ENCODE measurements around the gene MLEC.
"Not testable (repeated sequence)": the region's sequence is repeated elsewhere in the genome, so short reads cannot be mapped to it uniquely, and the experiment has no call there.

MLEC gene

GRCh38 chr12:120666571-120667390 lies 20.2 kb upstream of the MLEC start:
- no peak for DNase-seq

- no peak for DNase-seq
These were observed 18.7 kb upstream of the MLEC start for GRCh38 chr12:120668091-120668867.

- no peak for DNase-seq
These were observed 17.8 kb upstream of the MLEC start for GRCh38 chr12:120668868-120669840.

GRCh38 chr12:120670237-120670636 lies 16.7 kb upstream of the MLEC start:
- not testable (repeated sequence) for DNase-seq

- no peak for DNase-seq
These were observed 16.3 kb upstream of the MLEC start for GRCh38 chr12:120670667-120671066.

GRCh38 chr12:120674097-120674636 lies 12.8 kb upstream of the MLEC start:
- no peak for DNase-seq

- peak; percentile 13 for DNase-seq
These were observed 9.0 kb upstream of the MLEC start for GRCh38 chr12:120677765-120678473.

- DNase-seq = no peak
These were observed 8.4 kb upstream of the MLEC start for GRCh38 chr12:120678572-120678971.

- no peak for DNase-seq
These were observed 6.7 kb upstream of the MLEC start for GRCh38 chr12:120680165-120680738.

- DNase-seq = no peak
These were observed 2.4 kb upstream of the MLEC start for GRCh38 chr12:120684523-120684932.

- DNase-seq = no peak
These were observed 1.4 kb upstream of the MLEC start for GRCh38 chr12:120685522-120685921.

- peak; percentile 99 for DNase-seq
These were observed 729 bp upstream of the MLEC start for GRCh38 chr12:120686151-120686689.

GRCh38 chr12:120687578-120688289 lies 785 bp downstream of the MLEC start:
- DNase-seq = peak; percentile 63

GRCh38 chr12:120688527-120689071 lies 1.6 kb downstream of the MLEC start:
- no peak for DNase-seq

- no peak for DNase-seq
These were observed 2.6 kb downstream of the MLEC start for GRCh38 chr12:120689397-120690082.

GRCh38 chr12:120690083-120690450 lies 3.1 kb downstream of the MLEC start:
- DNase-seq = no peak

GRCh38 chr12:120690978-120691377 lies 4.0 kb downstream of the MLEC start:
- DNase-seq = no peak

- DNase-seq = no peak
These were observed 5.6 kb downstream of the MLEC start for GRCh38 chr12:120692524-120693033.

- no peak for DNase-seq
These were observed 6.9 kb downstream of the MLEC start for GRCh38 chr12:120693848-120694247.

Data from stimulated activated CD4-positive, alpha-beta T cell treated with anti-CD3 and anti-CD28 coated beads, Interleukin-15, amount 100 ng/mL, for 24 hours (primary cell).